Inferior parietal cortex (tissue), 1 donor: Measurements from ENCODE around the gene BICDL1.
"Not testable (repeated sequence)": the region's sequence is repeated elsewhere in the genome, so short reads cannot be mapped to it uniquely, and the experiment has no call there.

ENCODE experiments used
- DNase-seq: peaks from one replicate; pipeline ENCODE4 v3.0.0-alpha.2; 2016; ENCODE audit errors: extremely low spot score

BICDL1 gene

GRCh38 chr12:119988472-119989360 lies at the start of gene BICDL1:
TSS of gene BICDL1 (plus strand) at chr12:119989236. CDS start at chr12:119989869, 633 bp downstream.
- DNase-seq = peak; percentile 68

DNA sequence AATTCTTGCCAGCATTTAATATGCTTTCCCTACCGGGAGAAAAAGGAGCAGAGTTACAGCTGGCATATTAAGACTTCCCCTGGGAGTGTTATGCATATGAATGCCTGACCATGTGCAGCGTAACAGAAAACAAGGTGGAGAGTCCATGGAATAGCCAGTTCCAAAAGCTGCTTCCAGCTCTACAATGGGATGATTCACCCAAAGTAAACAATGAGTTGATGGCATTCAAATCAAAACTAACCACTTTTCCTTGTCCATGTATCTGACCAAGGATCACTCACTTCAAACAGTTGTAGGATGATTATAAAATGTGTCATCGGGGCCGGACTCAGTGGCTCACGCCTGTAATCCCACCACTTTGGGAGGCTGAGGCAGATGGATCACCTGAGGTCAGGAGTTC lies 48.1 kb upstream of the BICDL1 start:
- no peak for DNase-seq

GRCh38 chr12:119942386-119942785 lies 46.6 kb upstream of the BICDL1 start:
- DNase-seq = no peak

- no peak for DNase-seq
Measured at GRCh38 chr12:119946213-119946612, 42.8 kb upstream of the BICDL1 start.

DNA sequence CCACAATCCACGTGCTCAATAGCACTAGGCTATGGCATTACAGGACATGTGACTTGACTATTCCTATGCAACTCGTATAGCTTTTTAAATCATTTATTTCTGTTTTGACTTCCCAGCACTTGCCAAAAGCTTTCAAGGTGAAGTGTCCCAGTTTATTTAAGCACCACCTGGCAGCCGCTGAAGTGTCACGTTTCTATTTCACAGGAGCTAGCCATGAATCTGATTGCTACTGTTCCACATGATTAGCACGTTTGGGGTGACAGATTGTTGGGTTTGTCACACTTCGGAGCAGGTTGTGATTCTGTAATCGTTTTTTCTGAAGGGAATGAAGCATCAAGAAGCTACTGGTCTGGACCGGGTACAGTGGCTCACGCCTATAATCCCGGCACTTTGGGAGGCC lies 39.9 kb upstream of the BICDL1 start:
- DNase-seq = no peak

GRCh38 chr12:119949594-119949993 lies 39.4 kb upstream of the BICDL1 start:
- no peak for DNase-seq

GRCh38 chr12:119956047-119956446 lies 33.0 kb upstream of the BICDL1 start:
- DNase-seq = no peak

DNA sequence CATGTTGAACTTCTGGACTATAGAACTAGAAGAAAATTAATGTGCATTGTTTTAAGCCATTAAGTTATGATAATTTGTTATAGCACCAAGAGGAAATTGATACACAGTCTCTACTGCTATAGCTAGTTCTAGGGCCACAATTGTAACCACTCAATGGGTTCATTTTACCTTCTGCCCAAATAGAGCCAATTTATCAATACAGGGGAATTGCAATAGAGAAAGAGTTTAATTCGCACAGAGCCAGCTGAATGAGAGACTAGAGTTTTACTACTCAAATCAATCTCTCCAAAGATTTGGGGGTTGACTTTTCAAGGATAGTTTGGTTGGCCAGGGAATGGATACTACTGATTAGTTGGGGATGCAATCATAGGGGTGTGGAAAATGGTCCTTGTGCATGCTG lies 31.9 kb upstream of the BICDL1 start:
- DNase-seq = no peak

- no peak for DNase-seq
Measured at GRCh38 chr12:119959435-119959834, 29.6 kb upstream of the BICDL1 start.

- no peak for DNase-seq
Measured at GRCh38 chr12:119964123-119964522, 24.9 kb upstream of the BICDL1 start.

GRCh38 chr12:119964929-119965328 lies 24.1 kb upstream of the BICDL1 start:
- no peak for DNase-seq

DNA sequence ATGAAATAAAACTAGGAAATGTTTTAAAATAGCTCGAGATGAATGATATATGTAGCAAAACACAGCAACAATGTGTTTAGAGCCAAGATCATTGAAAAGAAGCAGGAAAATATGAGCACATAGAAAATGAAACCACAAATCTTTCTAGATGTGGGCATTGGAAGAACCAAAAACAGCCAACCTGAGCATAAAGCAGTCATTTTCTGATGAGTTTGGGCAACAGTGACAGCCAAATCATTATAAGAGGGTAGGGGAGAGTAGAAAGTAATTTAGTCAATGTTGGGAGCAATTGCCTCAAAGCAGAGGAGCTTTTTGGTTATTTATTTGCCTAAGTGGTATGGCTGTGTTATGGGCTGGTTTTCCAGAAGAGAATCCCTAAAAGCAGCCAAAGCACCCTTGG lies 8.8 kb upstream of the BICDL1 start:
- no peak for DNase-seq

DNA sequence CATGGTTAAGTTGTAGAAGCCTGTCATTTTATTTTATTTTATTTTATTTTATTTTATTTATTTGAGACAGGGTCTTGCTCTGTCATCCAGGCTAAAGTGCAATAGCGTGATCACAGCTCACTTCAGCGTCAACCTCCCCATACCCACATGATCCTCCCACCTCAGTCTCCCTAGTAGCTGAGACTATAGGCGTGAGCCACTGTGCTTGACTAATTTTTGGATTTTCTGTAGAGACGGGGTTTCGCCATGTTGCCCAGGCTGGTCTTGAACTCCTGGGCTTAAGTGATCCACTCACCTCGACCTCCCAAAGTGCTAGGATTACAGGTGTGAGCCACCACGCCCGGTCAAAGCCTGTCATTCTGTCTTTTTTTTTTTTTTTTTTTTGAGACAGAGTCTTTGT lies 8.3 kb upstream of the BICDL1 start:
- not testable (repeated sequence) for DNase-seq

DNA sequence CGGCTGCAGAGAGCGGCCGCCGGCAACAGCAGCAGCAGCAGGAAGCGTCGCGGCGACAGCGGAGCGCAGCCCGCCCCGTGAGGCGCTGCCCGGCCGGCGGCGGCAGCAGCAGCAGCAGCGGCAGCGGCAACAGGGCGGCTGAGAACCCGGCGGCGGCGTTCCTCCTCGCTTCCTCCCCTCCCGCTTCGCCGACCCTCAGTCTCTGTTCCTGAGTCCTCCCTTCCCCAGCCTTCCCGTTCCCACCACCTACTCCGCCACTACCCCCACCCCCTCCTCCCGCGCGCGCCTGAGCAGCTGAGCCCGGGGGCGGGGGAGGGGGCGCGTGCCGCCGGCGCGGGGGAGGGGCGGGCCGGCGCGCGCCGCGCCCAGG lies 310 bp downstream of the BICDL1 start:
- no peak for DNase-seq

GRCh38 chr12:119989731-119990381 lies 820 bp downstream of the BICDL1 start:
- DNase-seq = no peak

DNA sequence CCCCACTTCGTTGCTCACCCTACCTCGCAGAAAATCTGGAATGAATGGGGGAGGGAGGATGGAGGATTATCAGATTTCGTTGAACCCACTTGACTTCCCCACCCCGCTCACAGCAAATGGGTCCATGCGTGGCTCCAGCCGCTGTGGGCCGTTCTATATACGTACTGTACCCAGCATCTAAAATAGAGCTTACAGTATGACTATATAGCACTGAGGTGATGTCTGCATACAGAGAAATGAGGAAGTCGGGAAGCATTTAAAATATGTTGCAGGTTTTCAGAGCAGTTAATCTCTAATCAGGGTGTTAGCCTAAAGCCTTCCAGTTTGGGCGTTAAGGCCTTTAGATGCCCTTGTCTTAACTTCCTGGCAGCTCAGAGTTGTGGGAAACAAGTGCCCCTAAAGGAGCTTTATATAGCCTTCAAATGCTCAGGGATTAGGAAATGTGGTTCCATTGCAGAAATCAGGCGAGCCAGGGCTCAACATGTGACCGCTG lies 1.4 kb downstream of the BICDL1 start:
- DNase-seq = no peak

DNA sequence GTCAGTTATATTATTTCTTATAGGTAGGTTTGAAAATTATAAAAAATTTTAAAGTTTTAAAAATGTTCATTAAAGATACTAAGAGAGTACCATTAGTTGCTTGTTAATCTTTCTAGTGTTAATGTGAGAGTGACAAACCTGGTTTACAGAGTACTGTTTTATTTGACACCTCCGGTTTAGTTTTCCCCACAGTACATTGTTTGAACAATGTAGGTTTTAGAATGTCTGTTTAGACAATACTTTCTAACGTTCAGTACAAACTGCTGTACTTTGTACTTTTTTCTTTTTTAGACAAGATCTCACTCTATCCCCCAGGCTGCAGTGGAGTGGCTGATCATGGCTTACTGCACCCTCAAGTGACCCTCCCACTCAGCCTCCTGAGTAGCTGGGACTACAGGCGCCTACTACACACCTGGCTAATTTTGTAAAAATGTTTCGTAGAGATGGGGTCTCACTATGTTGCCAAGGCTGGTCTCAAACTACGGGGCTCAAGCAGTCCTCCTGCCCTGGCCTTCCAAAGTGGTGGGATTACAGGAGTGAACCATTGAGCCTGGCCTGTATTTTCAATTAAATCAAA lies 3.2 kb downstream of the BICDL1 start:
- no peak for DNase-seq

- no peak for DNase-seq
Measured at GRCh38 chr12:119994892-119995658, 6.0 kb downstream of the BICDL1 start.

DNA sequence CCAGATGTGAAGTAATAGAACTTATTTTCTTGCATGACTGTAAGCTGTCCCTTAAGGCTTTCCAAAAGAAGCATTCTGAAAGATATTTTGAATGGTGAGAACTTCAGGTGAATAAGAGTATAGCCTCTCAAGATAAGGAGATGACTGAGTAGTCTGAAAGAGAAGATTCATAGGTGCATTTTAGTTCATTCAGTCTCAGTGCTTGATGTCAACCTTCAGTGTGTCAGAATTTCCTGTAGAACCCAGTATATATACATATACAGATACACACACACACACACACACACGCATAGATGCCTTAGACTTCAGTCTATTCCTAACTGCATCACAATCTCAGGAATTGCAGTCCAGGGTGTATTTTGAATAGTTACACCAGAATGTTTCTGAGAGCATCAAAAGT lies 7.4 kb downstream of the BICDL1 start:
- DNase-seq = no peak

DNA sequence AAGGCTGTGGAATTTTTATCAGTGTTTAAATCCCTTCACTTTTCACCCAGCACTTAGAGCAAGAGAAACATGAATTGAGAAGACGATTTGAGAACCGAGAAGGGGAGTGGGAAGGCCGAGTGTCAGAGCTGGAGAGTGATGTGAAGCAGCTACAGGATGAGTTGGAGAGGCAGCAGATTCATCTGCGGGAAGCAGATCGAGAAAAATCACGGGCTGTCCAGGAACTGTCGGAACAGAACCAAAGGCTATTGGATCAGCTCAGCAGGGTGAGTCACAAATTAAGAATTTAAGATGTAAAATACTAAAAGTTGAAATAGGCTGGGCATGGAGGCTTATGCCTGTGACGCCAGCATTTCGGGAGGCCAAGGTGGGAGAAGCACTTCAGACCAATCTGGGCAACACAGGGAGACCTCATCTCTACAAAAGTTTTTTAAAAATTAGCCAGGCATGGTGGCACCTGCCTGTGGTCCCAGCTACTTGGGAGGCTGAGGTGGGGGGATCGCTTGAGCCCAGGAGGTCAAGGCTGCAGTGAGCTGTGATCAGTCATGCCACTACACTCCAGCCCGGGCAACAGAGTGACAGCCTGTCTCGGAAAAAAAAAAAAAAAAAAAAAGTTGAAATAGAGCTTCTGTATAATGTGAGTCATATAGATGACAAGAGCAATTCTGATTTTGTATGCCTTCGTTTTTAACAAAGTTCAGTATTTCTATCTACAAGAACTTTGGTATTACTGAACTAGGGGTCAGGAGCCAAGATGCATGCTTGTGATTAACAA lies 9.6 kb downstream of the BICDL1 start:
- no peak for DNase-seq

DNA sequence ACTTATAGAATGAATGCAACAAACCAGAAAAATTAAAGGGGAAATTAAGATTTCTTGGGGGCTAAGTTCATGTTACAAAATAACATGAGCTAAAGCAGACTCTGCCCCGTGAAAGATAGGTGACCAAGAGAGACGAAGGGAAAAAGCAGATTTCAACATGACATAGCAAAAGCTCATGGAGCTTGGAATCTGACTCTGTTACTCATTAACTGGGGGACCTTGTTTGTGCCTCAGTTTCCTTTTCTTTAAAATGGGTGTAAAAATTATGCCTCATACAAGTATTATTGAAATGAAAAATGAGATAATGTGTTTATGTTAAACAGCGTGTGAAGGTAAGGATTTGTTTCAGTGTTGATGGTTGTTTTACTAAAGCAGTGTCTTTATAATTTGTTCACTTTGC lies 11.5 kb downstream of the BICDL1 start:
- DNase-seq = no peak
